Kidney (tissue), 14 donors: ENCODE results near the gene IGSF9. TPM values are rescaled to one million over a fixed set of nuclear protein-coding genes. Genes with fewer than 3 reads are reported as not detected.

Experiments
- DNase-seq, 5 donors: peaks; one replicate each; pipeline ENCODE4 v3.0.0-alpha.2; 2013 to 2020
- FAIRE-seq: peaks from 2 replicates; lab custom pipeline; 2012; peaks lifted over from hg19 to GRCh38; lab: Jason Lieb, UNC
- H3K27ac ChIP-seq, 2 donors: one replicate each; pipeline ENCODE4 v1.7.0; 2013; ENCODE audit warnings: low read depth in 2 of 2, low read length in 2 of 2, inconsistent platforms in 1 of 2
- H3K27me3 ChIP-seq: one replicate; pipeline ENCODE4 v1.7.1; 2013; ENCODE audit warnings: low read length, inconsistent platforms; ENCODE audit not compliant: control insufficient read depth, insufficient read depth
- H3K36me3 ChIP-seq, 3 donors: one replicate each; pipeline versions ENCODE4 v1.7.0 to v1.7.1; 2013; ENCODE audit warnings: low read length in 3 of 3, control low read depth in 1 of 3, inconsistent platforms in 1 of 3; ENCODE audit not compliant: insufficient read depth in 3 of 3, control insufficient read depth in 2 of 3
- H3K4me1 ChIP-seq, 3 donors: one replicate each; pipeline versions ENCODE4 v1.7.0 to v1.7.1; 2013; ENCODE audit warnings: low read length in 3 of 3, inconsistent platforms in 1 of 3, low read depth in 1 of 3; ENCODE audit not compliant: control insufficient read depth in 2 of 3, insufficient read depth in 2 of 3
- H3K4me3 ChIP-seq, 3 donors: one replicate each; pipeline versions ENCODE4 v1.7.0 to v1.8.1; 2013; ENCODE audit warnings: low read length in 3 of 3, control low read depth in 1 of 3, inconsistent platforms in 1 of 3
- H3K9ac ChIP-seq, 3 donors: one replicate each; pipeline versions ENCODE4 v1.7.0 to v1.7.1; 2013; ENCODE audit warnings: low read length in 3 of 3, control low read depth in 1 of 3, inconsistent platforms in 1 of 3
- H3K9me3 ChIP-seq, 3 donors: one replicate each; pipeline versions ENCODE4 v1.7.0 to v1.7.1; 2013; ENCODE audit warnings: low read length in 3 of 3, control low read depth in 1 of 3, inconsistent platforms in 1 of 3; ENCODE audit not compliant: control insufficient read depth in 2 of 3, insufficient read depth in 1 of 3
- CTCF ChIP-seq: IDR thresholded peaks from 3 replicates; pipeline ENCODE4 v1.5.1; 2012; ENCODE audit warnings: mild to moderate bottlenecking, moderate library complexity, borderline replicate concordance; ENCODE audit not compliant: insufficient read depth; ENCODE audit errors: extremely low read depth
- intact Hi-C: fragments of 100-400 bp; cut with DNase I; formaldehyde crosslinking; loops from one replicate; pipeline ENCODE4 v1.11.1; 2022
- polyA plus RNA-seq: library from polyadenylated mRNA; stranded (reverse); fragments of 350-450 nt; fragmentation: Illumina TruSeq; extraction: RNeasy Lipid Tissue Mini Kit (QIAGEN cat#74804); gene quantifications from one replicate; pipeline ENCODE4 v1.2.3, GENCODE V29; 2014; ENCODE audit warnings: low read depth, low replicate concordance; ENCODE audit not compliant: insufficient read depth
- total RNA-seq: library from RNA; stranded (reverse); fragmentation: NEBNext Ultra II Directional; extraction: Animal tissue kit (Norgen Biotek cat#: 25700); gene quantifications from one replicate; pipeline ENCODE4 v1.2.1, GENCODE V29; 2021
- donor health status: control.
- donor health status: control.
- donor health status: control.
- donor health status: control.
- donor health status: control.
- donor health status: DM: yes; HTN: yes; CAD: no.
- donor health status: Normal renal cell carcinoma (clear cell type).

IGSF9 gene
- total and polyA plus RNA-seq, 2 donors from 2014 or later = 0.88 to 1.3 TPM

- no peaks in the 10 kb centered on the region for H3K9me3 ChIP-seq
- no peaks in the 10 kb centered on the region for H3K36me3 ChIP-seq
- peaks cover 0 to 7% (median 0%) of the 10 kb centered on the region in 3 donors for H3K4me1 ChIP-seq
- no peaks in the 10 kb centered on the region for H3K27me3 ChIP-seq
- intact Hi-C loops = no loop called here
- FAIRE-seq (no peak), DNase-seq (peak in 1 of 5 donors; percentile 59)
- H3K4me3 ChIP-seq = no peak overlapping the region
- no peak overlapping the region for H3K27ac ChIP-seq
- no peak for TF ChIP-seq CTCF
- no peak overlapping the region for H3K9ac ChIP-seq
Measured at GRCh38 chr1:159930634-159931033, 14.8 kb downstream of the IGSF9 start.

GRCh38 chr1:159930216-159930615, 15.2 kb downstream of the IGSF9 start:
- DNase-seq (peak in 1 of 5 donors; percentile 77), FAIRE-seq (no peak)
- H3K27me3 ChIP-seq = no peaks in the 10 kb centered on the region
- H3K27ac ChIP-seq = no peak overlapping the region
- no peaks in the 10 kb centered on the region for H3K9me3 ChIP-seq
- no peak overlapping the region for H3K4me3 ChIP-seq
- intact Hi-C loops = no loop called here
- peaks cover 0 to 9% (median 0%) of the 10 kb centered on the region in 3 donors for H3K4me1 ChIP-seq
- TF ChIP-seq CTCF = no peak
- H3K36me3 ChIP-seq = no peaks in the 10 kb centered on the region
- no peak overlapping the region for H3K9ac ChIP-seq

- H3K27me3 ChIP-seq = no peaks in the 10 kb centered on the region
- no peak overlapping the region for H3K4me3 ChIP-seq
- H3K4me1 ChIP-seq = peaks cover 0 to 9% (median 0%) of the 10 kb centered on the region in 3 donors
- intact Hi-C loops = no loop called here
- H3K9ac ChIP-seq = no peak overlapping the region
- no peaks in the 10 kb centered on the region for H3K9me3 ChIP-seq
- H3K27ac ChIP-seq = no peak overlapping the region
- no peak for TF ChIP-seq CTCF
- FAIRE-seq (no peak), DNase-seq (peak in 1 of 5 donors; percentile 67)
- no peaks in the 10 kb centered on the region for H3K36me3 ChIP-seq
Measured at GRCh38 chr1:159929155-159930051, 16.0 kb downstream of the IGSF9 start.
